ENCODE results near the gene ZNF331.

Gene ZNF331

GRCh38 chr19:53577968-53578367 lies 40.0 kb downstream of the ZNF331 start:
- FAIRE-seq: no peak

- no peak for FAIRE-seq
Observed at GRCh38 chr19:53579518-53579917, 41.6 kb downstream of the ZNF331 start.

- FAIRE-seq: no peak
Observed at GRCh38 chr19:53580871-53581835, 43.2 kb downstream of the ZNF331 start.

- FAIRE-seq: no peak
Observed at GRCh38 chr19:53581871-53582279, 43.9 kb downstream of the ZNF331 start.

GRCh38 chr19:53583181-53583580 lies 45.2 kb downstream of the ZNF331 start:
- no peak for FAIRE-seq

DNA sequence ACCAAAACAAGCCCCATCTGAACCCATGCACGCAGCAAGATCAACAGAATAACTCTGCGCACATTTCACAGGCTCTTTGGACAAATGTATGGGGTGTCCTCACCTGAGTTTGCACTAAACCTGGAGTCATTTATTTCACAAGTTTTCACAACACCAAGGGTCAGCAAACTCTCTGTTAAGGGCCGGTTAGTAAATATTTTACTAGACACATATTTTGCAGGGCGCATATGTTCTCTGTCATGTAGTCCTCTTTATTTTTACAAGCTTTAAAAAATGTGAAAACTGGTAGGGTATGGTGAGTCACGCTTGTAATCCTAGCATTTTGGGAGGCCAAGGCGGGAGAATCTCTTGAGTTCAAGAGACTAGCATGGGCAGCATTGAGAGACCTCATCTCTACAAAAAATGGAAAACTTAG lies 48.3 kb downstream of the ZNF331 start:
- no peak for FAIRE-seq

DNA sequence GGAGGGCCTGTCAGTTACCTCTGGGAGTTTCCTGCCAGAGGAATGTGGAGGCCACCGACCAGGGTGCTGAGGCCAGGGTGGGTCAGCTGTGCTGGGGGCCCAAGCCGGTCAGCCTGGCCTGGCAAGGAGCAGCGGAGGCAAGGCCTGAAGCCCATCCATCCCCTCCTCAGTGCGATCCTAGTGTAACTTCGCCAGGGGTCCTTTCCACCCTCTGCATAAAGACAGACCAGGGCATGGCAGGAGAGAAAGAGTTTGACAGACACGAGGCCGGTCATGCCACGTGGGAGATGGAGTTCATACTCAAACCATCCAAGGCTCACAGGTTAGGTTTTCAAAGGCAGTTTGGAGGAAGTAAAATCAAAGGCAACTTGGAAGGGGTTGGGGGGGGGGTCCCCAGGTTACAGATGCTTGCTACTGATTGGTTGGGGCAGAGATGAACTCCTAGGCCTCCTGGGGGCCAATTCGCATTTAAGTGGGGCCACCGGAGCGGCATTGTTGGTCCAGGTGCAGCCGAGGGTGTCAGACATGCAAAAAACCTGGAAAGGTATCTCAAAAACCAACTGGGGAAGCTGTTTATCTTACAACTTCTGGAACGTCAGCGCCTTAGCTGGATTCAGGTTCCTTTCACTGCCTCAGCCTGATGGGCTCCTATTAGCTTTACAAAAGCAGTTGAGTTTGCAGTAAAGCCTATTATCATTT lies 57.0 kb downstream of the ZNF331 start:
- no peak for FAIRE-seq

GRCh38 chr19:53595510-53595867 lies 57.5 kb downstream of the ZNF331 start:
- no peak for FAIRE-seq

DNA sequence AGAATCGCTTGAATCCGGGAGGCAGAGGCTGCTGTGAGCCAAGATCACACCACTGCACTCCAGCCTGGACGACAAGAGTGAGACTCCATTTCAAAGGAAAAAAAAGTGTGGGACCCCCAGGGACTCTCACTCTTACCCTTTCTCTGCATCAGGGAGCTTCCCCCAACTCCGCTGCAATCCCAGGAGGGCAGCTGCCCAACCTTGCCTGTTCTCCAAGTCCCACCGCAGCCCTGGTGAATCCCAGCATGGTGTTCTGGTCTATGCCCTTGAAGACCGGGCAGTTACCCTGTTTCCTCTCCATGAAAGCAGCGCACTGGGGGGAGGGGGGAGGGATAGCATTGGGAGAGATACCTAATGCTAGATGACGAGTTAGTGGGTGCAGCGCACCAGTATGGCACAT lies 58.1 kb downstream of the ZNF331 start:
- FAIRE-seq: no peak

DNA sequence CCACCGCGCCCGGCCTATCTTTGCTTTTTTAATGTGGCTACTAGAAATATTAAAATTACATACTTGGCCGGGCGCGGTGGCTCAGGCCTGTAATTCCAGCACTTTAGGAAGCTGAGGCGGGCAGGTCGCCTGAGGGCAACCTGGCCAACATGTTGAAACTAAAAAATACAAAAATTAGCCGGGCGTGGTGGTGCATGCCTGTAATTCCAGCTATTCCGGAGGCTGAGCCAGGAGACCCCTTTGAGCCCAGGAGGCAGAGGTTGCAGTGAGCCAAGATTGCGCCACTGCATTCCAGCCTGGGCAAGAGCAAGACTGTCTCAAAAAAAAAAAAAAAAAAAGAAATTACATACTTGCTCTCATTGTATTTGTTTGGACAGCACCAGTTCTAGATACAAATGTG lies 59.1 kb downstream of the ZNF331 start:
- FAIRE-seq: no peak

DNA sequence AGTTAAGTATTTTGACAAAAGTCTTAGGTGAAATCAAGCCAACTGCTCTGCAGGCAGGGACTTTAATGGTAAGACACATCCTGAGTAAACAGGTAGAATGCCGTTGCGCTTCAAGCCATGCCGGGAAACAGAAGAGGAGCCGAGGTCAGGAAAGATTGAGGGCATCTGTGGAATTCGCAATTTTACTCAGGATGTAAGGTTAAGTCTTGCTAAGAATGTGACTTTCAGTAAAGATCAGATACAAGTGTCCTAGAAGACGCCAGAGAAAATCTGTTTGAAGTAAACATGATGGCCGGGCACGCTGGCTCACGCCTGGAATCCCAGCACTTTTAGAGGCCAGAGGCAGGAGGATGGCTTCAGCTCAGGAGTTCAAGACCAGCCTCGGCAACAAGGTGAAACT lies 60.4 kb downstream of the ZNF331 start:
- no peak for FAIRE-seq

DNA sequence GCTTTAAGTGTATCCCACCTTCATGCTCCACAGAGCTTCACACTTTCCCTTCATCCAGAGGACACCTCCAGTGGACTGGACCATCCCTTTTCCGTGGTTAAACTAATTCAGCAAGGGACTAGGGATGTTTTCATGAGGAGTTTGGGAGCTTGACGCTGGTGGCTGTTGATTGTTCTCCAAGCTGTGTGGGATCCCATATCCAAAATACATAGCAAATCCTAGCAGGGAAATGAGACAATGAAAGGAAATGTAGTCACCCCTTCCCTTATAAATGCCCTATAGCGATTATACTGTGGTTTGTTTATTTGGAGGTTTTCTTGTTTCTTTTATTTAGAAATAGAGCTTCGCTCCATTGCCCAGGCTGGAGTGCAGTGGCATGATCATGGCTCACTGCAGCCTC lies 62.3 kb downstream of the ZNF331 start:
- FAIRE-seq: no peak

GRCh38 chr19:53606031-53606430 lies 68.1 kb downstream of the ZNF331 start:
- FAIRE-seq: no peak

DNA sequence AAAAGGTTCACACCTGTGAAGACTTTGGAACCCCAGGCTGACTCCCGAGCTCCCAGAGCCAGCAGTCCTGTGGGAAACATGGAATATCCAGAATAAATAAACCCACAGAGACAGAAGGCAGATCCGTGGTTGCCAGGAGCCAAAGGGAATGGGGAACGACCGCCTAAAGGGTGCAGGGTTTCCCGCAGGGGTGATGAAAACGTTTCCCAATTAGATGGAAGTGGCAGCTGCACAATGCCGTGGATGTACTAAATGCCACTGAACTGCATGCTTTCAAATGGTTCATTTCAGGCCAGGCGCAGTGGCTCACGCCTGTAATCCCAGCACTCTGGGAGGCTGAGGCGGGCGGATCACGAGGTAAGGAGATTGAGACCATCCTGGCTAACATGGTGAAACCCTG lies 70.4 kb downstream of the ZNF331 start:
- no peak for FAIRE-seq

DNA sequence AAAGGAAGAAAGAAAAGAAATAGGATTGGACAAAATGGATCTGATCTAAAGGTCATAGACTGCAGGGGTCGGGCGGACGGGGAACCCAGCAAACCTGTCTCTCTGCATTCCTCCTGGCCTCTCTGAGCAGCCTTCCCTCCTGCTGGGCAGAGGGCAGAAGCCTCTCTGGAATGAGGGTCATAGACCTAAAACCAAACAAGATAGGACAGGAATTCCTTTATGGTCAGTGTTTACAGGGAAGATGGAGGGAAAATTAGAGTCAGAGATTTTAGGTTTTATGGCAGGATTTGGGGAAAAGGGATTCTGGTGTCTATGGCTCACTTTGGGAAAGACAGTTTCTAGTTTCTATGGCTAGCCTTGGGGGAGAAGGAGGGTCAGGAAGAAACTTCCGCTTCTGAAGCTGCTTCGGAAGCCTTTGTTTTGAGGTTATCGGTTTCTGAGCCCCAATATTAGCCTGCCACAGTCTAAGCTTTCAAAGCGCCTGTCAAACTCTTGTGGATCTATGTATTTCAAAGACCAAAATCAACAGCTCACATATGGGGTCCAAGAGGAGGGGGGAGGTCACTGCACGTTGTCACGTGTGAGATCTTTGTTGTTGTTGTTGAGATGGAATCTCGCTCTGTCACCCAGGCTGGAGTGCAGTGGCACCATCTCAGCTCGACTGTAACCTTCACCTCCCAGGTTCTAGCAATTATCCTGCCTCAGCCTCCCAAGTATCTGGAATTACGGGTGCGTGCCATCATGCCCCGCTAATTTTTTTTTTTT lies 75.0 kb downstream of the ZNF331 start:
- FAIRE-seq: no peak

DNA sequence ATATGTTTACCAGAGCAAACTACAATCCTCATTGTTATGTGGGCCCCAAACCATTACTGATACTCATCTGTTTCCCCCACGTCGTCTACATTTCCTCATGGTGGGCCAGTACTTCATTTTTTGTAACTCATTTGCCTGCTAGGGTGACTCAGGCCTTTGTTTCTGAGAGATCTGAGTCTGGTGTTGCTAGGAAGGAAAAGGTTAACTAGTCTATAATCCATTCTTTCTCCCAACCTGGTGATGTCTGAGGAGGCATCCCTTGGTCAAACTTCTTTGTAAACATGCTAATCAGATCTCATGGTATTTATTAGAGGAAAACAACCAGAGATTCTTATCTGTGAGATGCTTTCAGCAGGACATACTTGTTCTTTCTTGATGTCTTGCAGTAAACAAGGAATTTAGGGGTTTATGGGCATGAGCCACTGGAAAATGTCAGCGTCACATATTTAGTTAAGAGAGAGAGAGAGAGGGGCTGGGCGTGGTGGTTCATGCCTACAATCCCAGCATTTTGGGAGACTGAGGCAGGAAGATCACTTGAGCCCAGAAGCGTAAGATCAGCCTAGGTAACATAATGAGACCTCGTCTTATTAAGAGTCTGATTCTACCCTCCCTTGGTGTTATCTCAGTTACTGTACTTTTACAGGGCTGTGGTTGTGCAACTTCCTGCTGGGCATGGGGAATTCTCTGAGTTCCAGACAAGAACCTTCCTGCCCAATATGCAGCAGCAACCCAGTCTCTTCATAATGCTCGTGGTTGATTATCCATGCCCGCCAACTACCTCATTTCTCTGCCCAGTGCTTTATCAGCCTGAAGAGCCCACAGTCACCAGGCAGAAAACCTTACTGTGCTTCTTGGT lies 84.2 kb downstream of the ZNF331 start:
- no peak for FAIRE-seq

- no peak for FAIRE-seq
Observed at GRCh38 chr19:53624771-53625545, 87.0 kb downstream of the ZNF331 start.

DNA sequence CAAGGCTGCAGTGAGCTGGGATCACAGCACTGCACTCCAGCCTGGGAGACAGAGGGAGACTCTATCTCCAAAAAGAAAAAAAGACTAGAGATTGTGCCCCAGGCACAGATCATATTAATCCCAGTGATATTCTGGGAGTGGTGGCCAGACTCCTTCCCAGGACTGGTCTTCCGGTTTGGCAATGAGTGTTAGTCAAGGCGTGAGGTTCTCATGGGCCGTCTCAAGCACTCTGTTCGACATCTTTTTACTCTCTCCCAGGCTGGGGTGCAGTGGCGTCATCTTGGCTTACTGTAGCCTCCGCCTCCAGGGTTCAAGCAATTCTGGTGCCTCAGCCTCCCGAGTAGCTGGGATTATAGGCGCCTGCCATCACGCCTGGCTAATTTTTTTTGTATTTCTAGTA lies 88.5 kb downstream of the ZNF331 start:
- no peak for FAIRE-seq

DNA sequence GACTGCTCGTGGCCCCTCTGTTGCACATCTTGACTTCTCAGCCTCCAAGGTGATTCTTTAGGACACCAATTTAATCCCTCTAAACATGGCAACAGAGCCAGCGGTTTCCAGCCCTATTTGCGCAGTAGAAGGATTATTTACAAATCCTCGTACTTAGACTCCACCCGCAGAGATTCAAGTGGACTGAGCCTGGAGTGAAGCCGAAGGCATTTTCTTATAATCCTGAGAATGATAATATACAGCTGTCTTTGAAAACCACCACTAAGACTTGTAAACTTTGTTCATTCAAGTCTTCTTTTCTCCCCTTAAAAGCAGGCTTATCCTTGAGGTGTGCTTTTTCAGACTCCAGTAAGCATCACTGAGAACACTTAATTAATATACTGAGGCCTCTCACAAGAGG lies 89.0 kb downstream of the ZNF331 start:
- FAIRE-seq: no peak
